Lower leg skin (tissue), 4 donors: ENCODE results near the gene PSMD5. TPM values are rescaled to one million over a fixed set of nuclear protein-coding genes. Genes with fewer than 3 reads are reported as not detected.

ENCODE experiments used
- DNase-seq, 2 donors: peaks; one replicate each; pipeline ENCODE4 v3.0.0-alpha.2; 2019; ENCODE audit warnings: low spot score in 2 of 2
- H3K4me3 ChIP-seq: fragments of 200-600 bp; sonication (generic); 2 replicates; pipeline ENCODE4 v1.5.1; 2017; ENCODE audit warnings: mild to moderate bottlenecking, low read depth; ENCODE audit not compliant: poor library complexity, severe bottlenecking
- POLR2A ChIP-seq, 2 donors: fragments of 450-650 bp; IDR thresholded peaks; one replicate each; pipeline ENCODE4 v1.6.1; 2016 to 2017; ENCODE audit warnings: antibody characterized with exemption in 2 of 2, mild to moderate bottlenecking in 1 of 2, moderate library complexity in 1 of 2
- WGBS, 2 donors: methylation state at CpG; one replicate each; pipeline ENCODE4 v1.1.5; 2018; 5-methylcytosine and 5-hydroxymethylcytosine counted together
- intact Hi-C: fragments of 100-400 bp; cut with DNase I; formaldehyde crosslinking; loops from one replicate; pipeline ENCODE4 v1.15.0; 2023; ENCODE audit warnings: low total_unique reads
- total RNA-seq, 4 donors: library from RNA; depleted of rRNA; stranded (reverse); fragments of >200 nt; gene quantifications; one replicate each; pipeline ENCODE4 v1.1.0, GENCODE V29; 2016
- TF ChIP-seq, protein P1 (sequence below), 3 donors: fragments of 450-650 bp; IDR thresholded peaks; one replicate each; pipeline ENCODE4 v1.5.1; 2016; ENCODE audit warnings: antibody characterized with exemption in 3 of 3, mild to moderate bottlenecking in 3 of 3, moderate library complexity in 2 of 3

PSMD5 gene
- total RNA-seq, 4 donors from 2014 or later: 30.1 to 63.7 (median 33.9) TPM

DNA sequence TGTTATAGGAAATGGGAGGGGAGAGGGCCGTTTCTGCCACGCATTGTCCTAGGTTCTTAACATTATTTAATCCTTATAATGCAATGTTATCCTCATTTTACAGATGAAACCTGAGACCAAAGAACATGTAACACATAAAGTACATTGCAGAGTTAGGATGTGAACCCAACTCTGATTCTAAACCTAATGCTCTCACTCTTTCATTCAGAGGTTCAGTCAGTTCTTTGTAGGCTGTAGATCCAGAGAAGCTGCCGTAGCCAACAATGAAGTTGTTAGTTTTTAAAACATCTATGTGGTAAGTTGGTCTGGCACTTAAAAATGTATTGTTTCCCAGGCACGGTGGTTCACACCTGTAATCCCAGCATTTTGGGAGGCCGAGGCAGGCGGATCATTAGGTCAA, 10.5 kb upstream of the PSMD5 start:
- 84 to 88% methylated on average over 6 of the region's 6 CpGs for WGBS, 2 donors
- TF ChIP-seq POLR2A (IDR thresholded peaks at IDR 0.05): no peak
- TF ChIP-seq, protein P1, sequence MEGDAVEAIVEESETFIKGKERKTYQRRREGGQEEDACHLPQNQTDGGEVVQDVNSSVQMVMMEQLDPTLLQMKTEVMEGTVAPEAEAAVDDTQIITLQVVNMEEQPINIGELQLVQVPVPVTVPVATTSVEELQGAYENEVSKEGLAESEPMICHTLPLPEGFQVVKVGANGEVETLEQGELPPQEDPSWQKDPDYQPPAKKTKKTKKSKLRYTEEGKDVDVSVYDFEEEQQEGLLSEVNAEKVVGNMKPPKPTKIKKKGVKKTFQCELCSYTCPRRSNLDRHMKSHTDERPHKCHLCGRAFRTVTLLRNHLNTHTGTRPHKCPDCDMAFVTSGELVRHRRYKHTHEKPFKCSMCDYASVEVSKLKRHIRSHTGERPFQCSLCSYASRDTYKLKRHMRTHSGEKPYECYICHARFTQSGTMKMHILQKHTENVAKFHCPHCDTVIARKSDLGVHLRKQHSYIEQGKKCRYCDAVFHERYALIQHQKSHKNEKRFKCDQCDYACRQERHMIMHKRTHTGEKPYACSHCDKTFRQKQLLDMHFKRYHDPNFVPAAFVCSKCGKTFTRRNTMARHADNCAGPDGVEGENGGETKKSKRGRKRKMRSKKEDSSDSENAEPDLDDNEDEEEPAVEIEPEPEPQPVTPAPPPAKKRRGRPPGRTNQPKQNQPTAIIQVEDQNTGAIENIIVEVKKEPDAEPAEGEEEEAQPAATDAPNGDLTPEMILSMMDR (IDR thresholded peaks at IDR 0.05): no peak
- H3K4me3 ChIP-seq: no peak overlapping the region
- DNase-seq: no peak
- intact Hi-C loops: no loop called here

DNA sequence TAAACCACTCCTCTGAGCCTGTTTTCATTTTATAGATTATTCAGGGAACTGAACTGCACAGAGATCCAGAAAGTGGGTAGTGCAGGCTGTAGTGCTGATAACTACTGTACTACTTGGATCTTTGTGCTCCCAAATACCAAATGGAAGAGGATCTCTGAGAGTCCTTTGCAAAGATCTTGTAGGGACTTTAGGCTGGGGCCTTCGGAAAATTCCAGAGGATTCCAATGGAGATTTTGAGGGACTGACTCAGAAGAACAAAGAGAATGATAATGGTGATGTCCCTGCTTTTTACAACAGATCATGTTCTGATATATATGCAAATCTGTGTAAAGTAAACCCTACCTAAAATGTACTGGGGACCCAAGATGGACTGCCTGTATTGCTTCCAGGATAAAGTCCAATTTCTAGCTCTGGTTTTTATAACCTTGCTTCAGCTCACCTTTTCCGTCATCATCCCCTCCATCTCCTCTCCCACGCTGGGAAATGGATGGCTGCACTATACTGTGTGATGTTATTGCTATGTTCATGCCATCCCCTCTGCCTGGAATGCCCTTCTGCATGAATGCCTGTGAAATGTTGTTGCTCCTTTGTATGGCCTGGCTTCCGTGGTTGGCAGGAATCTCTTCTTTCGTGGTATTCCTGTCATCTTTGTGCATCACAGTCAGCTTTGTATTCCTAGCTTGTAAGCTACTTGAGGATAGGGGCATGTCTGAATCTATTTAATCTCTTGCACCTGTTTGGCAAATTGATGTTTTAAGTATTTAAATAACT, 9.7 kb upstream of the PSMD5 start:
- 74 to 80% methylated on average over 5 of the region's 5 CpGs for WGBS, 2 donors
- DNase-seq: no peak
- intact Hi-C loops: no loop called here
- no peak for TF ChIP-seq POLR2A (IDR thresholded peaks at IDR 0.05)
- TF ChIP-seq, protein P1 (IDR thresholded peaks at IDR 0.05): no peak
- no peak overlapping the region for H3K4me3 ChIP-seq

DNA sequence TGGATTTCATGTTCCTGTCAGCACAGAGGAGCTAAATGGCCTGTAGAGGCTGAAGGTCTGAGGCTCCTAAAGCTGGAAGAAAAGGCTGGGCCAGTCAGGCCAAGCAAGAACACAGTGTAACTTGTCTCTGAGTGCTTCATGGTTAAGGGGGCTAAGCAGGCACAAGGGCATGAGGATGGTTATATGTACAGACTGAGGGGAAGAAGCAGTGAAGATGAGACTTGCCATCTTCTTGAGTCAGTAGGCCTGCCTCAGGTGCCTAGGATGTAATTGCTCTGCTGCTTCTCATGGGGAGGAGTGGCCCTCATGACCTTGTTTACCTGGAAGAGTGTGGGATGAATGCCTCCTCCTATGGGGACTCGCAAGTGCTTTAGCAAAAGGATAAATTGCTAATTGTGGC, 8.7 kb upstream of the PSMD5 start:
- TF ChIP-seq POLR2A (IDR thresholded peaks at IDR 0.05): no peak
- TF ChIP-seq, protein P1 (IDR thresholded peaks at IDR 0.05): no peak
- DNase-seq: no peak
- 78 to 94% methylated on average over 1 of the region's 1 CpG for WGBS, 2 donors
- no peak overlapping the region for H3K4me3 ChIP-seq
- intact Hi-C loops: no loop called here

DNA sequence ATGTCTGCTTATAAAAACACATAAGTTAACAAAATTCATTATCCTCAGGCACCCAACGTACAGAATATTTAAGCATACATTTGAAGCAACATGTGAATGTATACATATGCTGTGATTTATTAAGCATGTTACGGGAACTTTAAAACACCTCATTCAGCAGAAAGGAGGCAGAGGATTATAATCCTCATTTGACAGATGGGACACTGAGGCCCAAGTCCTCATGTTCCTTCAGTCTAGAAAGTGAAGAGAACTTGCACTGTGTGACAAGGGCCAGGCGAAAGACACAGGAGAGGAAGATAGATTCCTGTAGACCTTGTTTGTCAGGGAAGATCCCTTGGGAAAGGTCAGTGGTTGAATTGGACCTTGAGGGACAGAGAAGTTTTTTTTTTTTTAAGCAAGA, 7.6 kb upstream of the PSMD5 start:
- no peak overlapping the region for H3K4me3 ChIP-seq
- intact Hi-C loops: no loop called here
- WGBS, 2 donors: 94 to 97% methylated on average over 3 of the region's 3 CpGs
- no peak for DNase-seq
- TF ChIP-seq POLR2A (IDR thresholded peaks at IDR 0.05): no peak
- TF ChIP-seq, protein P1 (IDR thresholded peaks at IDR 0.05): no peak

DNA sequence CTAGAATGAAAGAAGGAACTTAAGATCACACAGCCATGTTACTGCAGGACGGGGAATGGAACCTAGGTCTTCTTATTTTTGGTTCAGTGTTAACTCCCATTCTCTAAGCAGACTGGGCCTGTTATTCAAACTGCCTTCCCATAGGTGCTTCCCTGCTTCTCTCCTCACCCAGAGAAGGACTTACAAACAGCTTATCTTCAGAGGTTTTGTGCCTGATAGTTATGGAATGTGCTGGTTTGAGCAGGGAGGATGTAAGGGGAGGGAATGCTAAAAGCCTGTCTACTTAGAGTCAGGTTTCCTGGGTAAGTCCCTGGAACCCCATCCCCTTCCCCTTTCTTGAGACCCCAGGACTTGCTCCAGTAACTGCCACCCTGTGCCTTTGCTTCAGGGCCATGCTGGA, 4.2 kb upstream of the PSMD5 start:
- no peak for DNase-seq
- 85 to 94% methylated on average over 1 of the region's 1 CpG for WGBS, 2 donors
- no peak overlapping the region for H3K4me3 ChIP-seq
- intact Hi-C loops: no loop called here
- no peak for TF ChIP-seq POLR2A (IDR thresholded peaks at IDR 0.05)
- TF ChIP-seq, protein P1 (IDR thresholded peaks at IDR 0.05): no peak
